B cell (primary cell): ENCODE measurements around the gene SLPI.

Experiments
- CTCF ChIP-seq: fragments of 200-600 bp; IDR thresholded peaks from one replicate; pipeline ENCODE4 v1.8.0; 2022; ENCODE audit warnings: antibody characterized with exemption, mild to moderate bottlenecking
- EZH2 ChIP-seq: IDR thresholded peaks from 2 replicates; pipeline ENCODE4 v1.6.1; 2012; ENCODE audit warnings: borderline replicate concordance, low read depth, mild to moderate bottlenecking, moderate library complexity, low read length; ENCODE audit not compliant: insufficient read depth, poor library complexity, severe bottlenecking

GRCh38 chr20:45206725-45207124, 47.6 kb downstream of the SLPI start, which contains the start of gene SEMG1:
- no peak for TF ChIP-seq CTCF
- no peak for TF ChIP-seq EZH2
